Measurements from ENCODE around the gene RBM47.

- TF ChIP-seq CTCF (IDR thresholded peaks at IDR 0.05) (no peak), EZH2 (IDR thresholded peaks at IDR 0.05; ENCODE audit: borderline replicate concordance, insufficient read depth, low read depth, low read length, poor library complexity, severe bottlenecking) (no peak)
These were observed 69.8 kb downstream of the RBM47 start for GRCh38 chr4:40559585-40560465.

All from B cell (primary cell).